ENCODE measurements around the gene ARVCF. TPM values are rescaled to one million over a fixed set of nuclear protein-coding genes. Genes with fewer than 3 reads are reported as not detected.
A peak's percentile ranks its signal among the peaks of the same experiment; 100 is the strongest.

The ARVCF gene
- total and polyA plus RNA-seq, 9 of the 15 experiments (the other 6 are each of a cell fraction or from before 2014, with no cell fraction given): 0.03 to 97.4 (median 15.6) TPM

DNA sequence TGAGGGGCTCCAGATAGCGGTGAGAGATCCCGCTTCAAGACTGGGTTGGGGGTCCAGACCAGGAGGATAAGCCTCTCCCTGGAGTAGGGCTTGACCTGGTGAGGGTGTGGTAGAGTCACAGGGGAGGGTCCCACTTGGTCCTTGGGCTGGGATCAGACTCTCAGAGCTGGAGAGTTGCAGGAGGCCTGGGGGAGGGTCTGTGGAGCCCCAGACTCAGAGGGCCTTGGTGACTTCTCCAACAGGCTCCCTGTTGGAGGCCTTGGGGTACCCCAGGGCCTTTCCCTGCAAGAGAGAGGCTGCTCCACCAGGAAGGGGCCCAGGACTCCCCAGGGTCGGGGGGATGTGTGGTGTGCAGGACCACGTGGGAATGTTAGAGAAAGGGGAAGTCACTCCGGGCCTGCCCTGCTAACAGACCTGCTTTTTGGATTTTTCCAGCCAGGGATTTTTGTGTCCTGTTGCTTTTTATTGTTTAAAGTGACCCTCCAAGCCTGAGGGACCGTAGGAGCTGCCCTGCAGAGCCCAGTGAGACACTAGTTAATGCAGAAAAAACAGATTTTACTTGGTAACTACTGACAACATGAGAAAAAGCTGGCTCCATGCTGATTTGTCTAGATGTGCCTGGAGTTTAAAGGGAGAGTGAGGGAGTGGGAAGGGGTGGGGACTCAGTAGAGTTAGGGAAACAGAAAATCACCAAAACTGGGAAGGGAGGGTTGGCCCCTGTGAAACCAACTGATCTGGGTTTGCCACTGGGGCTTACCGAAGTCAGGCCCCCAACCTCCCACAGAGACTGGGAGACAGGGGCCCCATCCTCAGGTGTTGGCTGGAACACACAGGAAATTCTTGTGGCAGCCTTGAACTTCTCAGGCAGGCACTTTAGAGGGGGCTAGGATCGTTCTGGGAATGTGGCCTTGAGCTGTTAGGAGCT lies 74.2 kb downstream of the ARVCF start (continued):
- TF ChIP-seq, protein P1, sequence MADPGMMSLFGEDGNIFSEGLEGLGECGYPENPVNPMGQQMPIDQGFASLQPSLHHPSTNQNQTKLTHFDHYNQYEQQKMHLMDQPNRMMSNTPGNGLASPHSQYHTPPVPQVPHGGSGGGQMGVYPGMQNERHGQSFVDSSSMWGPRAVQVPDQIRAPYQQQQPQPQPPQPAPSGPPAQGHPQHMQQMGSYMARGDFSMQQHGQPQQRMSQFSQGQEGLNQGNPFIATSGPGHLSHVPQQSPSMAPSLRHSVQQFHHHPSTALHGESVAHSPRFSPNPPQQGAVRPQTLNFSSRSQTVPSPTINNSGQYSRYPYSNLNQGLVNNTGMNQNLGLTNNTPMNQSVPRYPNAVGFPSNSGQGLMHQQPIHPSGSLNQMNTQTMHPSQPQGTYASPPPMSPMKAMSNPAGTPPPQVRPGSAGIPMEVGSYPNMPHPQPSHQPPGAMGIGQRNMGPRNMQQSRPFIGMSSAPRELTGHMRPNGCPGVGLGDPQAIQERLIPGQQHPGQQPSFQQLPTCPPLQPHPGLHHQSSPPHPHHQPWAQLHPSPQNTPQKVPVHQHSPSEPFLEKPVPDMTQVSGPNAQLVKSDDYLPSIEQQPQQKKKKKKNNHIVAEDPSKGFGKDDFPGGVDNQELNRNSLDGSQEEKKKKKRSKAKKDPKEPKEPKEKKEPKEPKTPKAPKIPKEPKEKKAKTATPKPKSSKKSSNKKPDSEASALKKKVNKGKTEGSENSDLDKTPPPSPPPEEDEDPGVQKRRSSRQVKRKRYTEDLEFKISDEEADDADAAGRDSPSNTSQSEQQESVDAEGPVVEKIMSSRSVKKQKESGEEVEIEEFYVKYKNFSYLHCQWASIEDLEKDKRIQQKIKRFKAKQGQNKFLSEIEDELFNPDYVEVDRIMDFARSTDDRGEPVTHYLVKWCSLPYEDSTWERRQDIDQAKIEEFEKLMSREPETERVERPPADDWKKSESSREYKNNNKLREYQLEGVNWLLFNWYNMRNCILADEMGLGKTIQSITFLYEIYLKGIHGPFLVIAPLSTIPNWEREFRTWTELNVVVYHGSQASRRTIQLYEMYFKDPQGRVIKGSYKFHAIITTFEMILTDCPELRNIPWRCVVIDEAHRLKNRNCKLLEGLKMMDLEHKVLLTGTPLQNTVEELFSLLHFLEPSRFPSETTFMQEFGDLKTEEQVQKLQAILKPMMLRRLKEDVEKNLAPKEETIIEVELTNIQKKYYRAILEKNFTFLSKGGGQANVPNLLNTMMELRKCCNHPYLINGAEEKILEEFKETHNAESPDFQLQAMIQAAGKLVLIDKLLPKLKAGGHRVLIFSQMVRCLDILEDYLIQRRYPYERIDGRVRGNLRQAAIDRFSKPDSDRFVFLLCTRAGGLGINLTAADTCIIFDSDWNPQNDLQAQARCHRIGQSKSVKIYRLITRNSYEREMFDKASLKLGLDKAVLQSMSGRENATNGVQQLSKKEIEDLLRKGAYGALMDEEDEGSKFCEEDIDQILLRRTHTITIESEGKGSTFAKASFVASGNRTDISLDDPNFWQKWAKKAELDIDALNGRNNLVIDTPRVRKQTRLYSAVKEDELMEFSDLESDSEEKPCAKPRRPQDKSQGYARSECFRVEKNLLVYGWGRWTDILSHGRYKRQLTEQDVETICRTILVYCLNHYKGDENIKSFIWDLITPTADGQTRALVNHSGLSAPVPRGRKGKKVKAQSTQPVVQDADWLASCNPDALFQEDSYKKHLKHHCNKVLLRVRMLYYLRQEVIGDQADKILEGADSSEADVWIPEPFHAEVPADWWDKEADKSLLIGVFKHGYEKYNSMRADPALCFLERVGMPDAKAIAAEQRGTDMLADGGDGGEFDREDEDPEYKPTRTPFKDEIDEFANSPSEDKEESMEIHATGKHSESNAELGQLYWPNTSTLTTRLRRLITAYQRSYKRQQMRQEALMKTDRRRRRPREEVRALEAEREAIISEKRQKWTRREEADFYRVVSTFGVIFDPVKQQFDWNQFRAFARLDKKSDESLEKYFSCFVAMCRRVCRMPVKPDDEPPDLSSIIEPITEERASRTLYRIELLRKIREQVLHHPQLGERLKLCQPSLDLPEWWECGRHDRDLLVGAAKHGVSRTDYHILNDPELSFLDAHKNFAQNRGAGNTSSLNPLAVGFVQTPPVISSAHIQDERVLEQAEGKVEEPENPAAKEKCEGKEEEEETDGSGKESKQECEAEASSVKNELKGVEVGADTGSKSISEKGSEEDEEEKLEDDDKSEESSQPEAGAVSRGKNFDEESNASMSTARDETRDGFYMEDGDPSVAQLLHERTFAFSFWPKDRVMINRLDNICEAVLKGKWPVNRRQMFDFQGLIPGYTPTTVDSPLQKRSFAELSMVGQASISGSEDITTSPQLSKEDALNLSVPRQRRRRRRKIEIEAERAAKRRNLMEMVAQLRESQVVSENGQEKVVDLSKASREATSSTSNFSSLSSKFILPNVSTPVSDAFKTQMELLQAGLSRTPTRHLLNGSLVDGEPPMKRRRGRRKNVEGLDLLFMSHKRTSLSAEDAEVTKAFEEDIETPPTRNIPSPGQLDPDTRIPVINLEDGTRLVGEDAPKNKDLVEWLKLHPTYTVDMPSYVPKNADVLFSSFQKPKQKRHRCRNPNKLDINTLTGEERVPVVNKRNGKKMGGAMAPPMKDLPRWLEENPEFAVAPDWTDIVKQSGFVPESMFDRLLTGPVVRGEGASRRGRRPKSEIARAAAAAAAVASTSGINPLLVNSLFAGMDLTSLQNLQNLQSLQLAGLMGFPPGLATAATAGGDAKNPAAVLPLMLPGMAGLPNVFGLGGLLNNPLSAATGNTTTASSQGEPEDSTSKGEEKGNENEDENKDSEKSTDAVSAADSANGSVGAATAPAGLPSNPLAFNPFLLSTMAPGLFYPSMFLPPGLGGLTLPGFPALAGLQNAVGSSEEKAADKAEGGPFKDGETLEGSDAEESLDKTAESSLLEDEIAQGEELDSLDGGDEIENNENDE (IDR thresholded peaks at IDR 0.05; ENCODE audit: low read depth, low read length): peak; percentile 67
- no peak for TF ChIP-seq HNRNPK (IDR thresholded peaks at IDR 0.05; ENCODE audit: low read depth, low read length, poor library complexity, severe bottlenecking)
- TF ChIP-seq PHTF2 (CRISPR knock-in tag; IDR thresholded peaks at IDR 0.05): peak; percentile 82
- TF ChIP-seq JUN (IDR thresholded peaks at IDR 0.05; ENCODE audit: borderline replicate concordance, low read depth, low read length): peak; percentile 58; the same call in 1 of the 2 replicates
- TF ChIP-seq JUN (CRISPR knock-in tag; IDR thresholded peaks at IDR 0.05; ENCODE audit: borderline replicate concordance): no peak
- no peak for TF ChIP-seq NRF1 (conservative IDR thresholded peaks at IDR 0.05 in 1 of 2, IDR thresholded peaks at IDR 0.05 in 1 of 2)
- no peak for TF ChIP-seq TCF7 (IDR thresholded peaks at IDR 0.05; ENCODE audit: borderline replicate concordance)
- TF ChIP-seq EZH2 (IDR thresholded peaks at IDR 0.05; ENCODE audit: borderline replicate concordance, low read depth, low read length): no peak
- no peak for TF ChIP-seq FIP1L1 (IDR thresholded peaks at IDR 0.05; ENCODE audit: low read depth, low read length, poor library complexity, severe bottlenecking)
- 0 out of 2 replicates have a peak, but pooled peaks have one; percentile 17 for TF ChIP-seq SMC3 (conservative IDR thresholded peaks at IDR 0.05; ENCODE audit: insufficient read depth, low read depth, low read length)
- no peak for TF ChIP-seq L3MBTL2 (IDR thresholded peaks at IDR 0.05)

Measured in K562 (cell line).